Globus pallidus (tissue), 1 donor: ENCODE data around the gene NOL11.
"Not testable (repeated sequence)": the region's sequence is repeated elsewhere in the genome, so short reads cannot be mapped to it uniquely, and the experiment has no call there.

Source experiments
- DNase-seq: peaks from one replicate; pipeline ENCODE4 v3.0.0-alpha.2; 2015; ENCODE audit warnings: low spot score

NOL11 gene

GRCh38 chr17:67717624-67718324, at the start of gene NOL11:
Gene NOL11 (plus strand): TSS chr17:67717936. CDS start chr17:67717948, 12 bp downstream.
- peak; percentile 99 for DNase-seq

- no peak for DNase-seq
Measured at GRCh38 chr17:67671493-67671892, 46.2 kb upstream of the NOL11 start.

DNA sequence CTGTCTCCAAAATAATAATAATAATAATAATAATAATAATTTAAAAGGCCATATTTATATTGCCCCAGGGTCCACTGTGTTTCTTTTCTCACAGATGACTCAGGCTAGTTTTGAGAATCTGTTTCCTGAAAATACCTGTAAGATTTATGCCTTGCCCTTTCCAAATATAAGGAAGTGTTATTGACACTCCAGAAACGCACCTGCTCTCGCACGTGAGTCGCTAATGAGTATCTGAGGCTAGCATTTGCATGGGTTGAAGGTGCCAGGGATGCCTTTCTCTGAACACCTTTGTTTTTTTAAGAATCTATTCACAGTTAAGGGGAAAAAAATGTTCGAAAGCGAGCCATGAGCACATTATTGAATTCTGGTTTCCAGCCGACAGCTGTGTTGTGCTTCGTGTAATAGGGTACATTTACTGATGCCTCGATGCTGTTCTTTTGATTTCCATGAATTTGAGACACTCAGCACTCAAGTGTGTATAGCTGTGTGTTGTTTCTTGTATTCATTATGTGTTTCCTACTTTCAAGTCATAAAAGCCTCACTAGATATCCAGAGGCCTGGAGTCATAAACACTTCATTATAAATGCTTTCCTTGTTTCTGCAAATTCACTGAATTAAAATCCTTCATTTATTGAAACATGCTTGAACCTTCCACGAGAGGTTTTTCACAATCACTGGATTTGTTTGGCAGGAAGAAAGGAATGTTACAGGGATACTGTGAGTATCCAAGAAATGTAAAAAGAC, 45.0 kb upstream of the NOL11 start:
- DNase-seq, result no peak

- DNase-seq, result no peak
Measured at GRCh38 chr17:67675481-67675880, 42.3 kb upstream of the NOL11 start.

DNA sequence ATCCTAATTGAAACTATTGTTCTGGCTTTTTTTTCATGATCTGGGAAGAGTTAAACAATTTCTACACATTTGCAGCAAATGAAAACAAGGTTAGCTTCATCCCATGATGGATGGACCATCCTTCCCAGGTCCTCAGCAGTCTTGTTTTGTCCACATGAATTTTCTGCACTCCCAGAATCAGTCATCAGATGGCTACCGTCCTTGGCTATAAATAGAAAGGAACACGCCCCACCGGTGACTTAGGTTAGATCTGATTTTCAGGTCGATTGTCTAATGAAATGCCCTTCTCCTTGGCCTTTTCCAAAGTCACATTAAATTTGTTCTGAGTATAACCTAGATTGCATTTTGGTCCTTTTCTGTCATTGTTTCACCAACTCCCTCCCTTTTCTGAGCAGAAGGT, 41.4 kb upstream of the NOL11 start:
- DNase-seq, result no peak

DNA sequence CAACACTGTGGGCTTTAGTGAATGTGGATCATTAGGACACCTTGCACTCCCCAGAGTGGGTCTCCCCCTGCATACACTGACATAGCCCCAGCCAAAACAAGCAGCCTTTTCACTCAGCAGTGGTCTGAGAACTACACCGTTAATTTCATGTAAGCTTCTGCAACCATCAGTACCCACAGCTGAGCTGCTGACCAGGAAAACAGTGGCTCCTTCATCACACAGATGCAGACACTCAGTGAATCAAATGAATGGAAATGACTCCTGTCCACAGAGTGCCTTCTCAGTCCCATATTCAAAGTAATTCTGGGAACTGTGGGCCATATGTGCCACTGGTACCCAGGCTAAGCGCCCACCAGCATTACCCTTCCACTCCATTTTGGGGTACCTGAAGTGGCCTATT, 39.3 kb upstream of the NOL11 start:
- no peak for DNase-seq

- DNase-seq, result no peak
Measured at GRCh38 chr17:67679225-67679624, 38.5 kb upstream of the NOL11 start.

GRCh38 chr17:67679721-67680120, 38.0 kb upstream of the NOL11 start:
- no peak for DNase-seq

- DNase-seq, result no peak
Measured at GRCh38 chr17:67680445-67681224, 37.1 kb upstream of the NOL11 start.

DNA sequence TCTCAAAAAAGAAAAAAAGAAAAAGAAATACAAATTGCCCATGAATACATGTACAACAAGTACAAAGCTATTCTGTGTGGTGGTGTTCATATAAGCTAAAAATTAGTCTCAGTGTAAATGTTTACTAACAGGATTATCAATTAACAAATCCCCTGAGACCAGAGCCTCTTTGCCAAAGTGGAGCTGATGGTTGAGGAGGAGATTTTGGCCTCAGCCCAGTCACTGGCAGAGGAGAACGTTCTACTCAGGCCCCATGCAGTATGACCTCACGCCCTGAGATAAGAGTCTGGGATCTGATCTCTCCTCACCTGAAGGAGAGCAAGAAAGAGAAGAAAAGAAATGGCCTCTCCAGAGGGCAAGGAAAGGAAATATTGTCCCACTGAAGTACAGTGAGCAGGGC, 35.5 kb upstream of the NOL11 start:
- DNase-seq, result no peak

DNA sequence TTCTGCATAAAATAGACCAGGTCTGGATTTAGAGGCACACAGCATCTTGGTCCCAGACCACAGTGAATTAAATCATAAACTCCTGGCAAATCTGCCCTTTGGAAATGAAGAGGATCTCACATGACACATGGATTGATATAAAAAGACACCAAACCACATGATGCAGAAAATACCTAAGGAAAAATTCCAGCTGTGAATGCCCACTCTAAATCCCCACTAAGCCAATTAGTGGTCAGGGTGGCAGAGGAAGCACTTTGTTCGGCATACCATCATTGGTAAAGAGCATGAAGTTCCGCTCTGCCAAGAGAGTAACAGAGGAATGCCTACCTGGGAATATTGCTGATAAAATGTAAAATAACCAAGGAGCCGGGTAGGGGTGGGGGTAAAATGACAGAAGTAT, 32.4 kb upstream of the NOL11 start:
- no peak for DNase-seq

- DNase-seq, result no peak
Measured at GRCh38 chr17:67686241-67686640, 31.5 kb upstream of the NOL11 start.

- DNase-seq, result no peak
Measured at GRCh38 chr17:67687511-67687910, 30.2 kb upstream of the NOL11 start.

- peak; percentile 57 for DNase-seq
Measured at GRCh38 chr17:67689534-67690177, 28.1 kb upstream of the NOL11 start.

- no peak for DNase-seq
Measured at GRCh38 chr17:67693811-67694210, 23.9 kb upstream of the NOL11 start.

DNA sequence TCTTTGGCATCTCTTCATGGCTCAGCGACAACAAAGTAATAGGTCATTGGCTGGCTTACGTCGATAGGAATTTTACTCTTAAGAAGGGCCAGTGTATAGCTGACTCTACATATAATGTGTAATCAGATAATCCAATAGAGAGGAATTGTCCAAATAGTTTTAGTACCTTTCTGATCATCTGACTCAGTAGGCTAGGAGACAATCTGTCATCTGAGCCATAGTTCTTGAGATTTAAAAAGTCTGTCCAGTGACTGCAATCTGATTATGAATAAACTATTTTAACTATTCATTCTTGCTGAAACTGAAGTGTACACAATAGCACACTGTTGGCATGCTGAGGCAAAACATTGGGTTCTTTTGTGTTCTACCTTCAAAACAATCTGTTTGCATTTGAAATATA, 21.4 kb upstream of the NOL11 start:
- no peak for DNase-seq

DNA sequence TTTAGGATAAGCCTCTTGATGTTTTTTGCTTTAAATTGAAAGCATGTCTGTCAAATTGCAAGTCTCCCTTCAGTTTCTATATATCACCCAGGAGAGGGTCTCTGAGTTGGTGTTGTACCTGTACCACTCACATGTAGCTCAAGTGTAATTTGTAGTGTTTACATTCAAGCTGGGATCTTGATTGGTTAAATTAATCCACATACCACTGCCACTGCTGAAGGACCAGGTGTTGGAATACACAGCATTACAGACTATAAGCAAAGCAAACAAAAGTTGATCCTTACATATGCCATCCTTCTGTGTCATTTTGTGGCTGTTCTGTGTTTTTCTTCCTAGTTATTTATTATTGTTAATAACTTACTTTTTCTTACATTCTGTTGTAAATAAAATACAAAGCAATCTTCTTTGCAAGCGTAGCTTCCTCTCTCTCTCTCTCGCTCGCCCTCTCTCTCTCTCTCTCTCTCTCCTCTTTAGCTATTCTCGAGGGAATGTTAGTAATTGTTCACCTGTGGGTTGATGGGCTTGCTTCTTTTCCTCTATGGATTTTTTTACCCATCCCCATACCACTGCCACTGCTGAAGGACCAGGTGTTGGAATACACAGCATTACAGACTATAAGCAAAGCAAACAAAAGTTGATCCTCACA, 20.8 kb upstream of the NOL11 start:
- no peak for DNase-seq

GRCh38 chr17:67700037-67700724, 17.6 kb upstream of the NOL11 start:
- no peak for DNase-seq

- DNase-seq, result no peak
Measured at GRCh38 chr17:67700725-67701119, 17.0 kb upstream of the NOL11 start.

DNA sequence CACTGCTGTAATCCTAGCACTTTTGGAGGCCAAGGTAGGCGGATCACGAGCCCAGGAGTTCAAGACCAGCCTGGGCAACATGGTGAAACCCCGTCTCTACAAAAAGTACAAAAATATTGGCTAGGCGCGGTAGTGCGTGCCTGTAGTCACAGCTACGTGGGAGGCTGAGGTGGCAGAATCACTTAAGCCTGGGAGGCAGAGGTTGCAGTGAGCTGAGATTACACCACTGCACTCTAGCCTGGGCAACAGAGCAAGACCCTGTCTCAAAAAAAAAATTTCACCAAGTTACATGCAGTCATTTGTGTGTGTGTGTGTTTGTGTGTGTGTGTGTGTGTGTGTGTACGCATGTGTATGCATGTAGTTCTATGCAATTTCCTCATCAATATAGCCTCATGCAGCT, 14.9 kb upstream of the NOL11 start:
- DNase-seq, result not testable (repeated sequence)

DNA sequence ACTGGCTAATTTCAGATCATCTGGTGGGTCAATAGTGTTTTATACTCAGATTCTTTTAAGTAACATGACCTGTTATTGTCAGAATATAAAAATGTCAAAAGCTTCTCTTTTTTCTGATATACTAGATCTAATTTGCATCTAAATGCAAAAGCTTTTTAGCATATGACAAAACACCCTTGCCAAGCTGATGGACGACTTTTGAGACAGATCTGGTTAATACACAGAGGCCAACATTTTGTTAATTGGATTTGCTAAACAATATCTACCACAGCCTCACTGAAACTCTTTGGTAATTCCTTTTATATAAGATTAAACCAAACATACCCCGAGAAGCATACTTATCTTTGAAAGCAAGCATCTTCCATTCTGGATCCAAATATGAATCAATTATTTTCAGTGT, 10.3 kb upstream of the NOL11 start:
- DNase-seq, result no peak
